Testis (tissue), 3 donors: ENCODE results near the gene LRRC47. TPM values are rescaled to one million over a fixed set of nuclear protein-coding genes. Genes with fewer than 3 reads are reported as not detected.
"Not testable (repeated sequence)": the region's sequence is repeated elsewhere in the genome, so short reads cannot be mapped to it uniquely, and the experiment has no call there.

ENCODE experiments used
- DNase-seq: peaks from one replicate; pipeline ENCODE4 v3.0.0-alpha.2; 2019
- H3K27ac ChIP-seq, 2 donors: fragments of 200-600 bp; sonication (generic); one replicate each; pipeline ENCODE4 v1.5.1; 2019
- H3K27me3 ChIP-seq: fragments of 200-600 bp; sonication (generic); one replicate; pipeline ENCODE4 v1.5.1; 2019
- H3K36me3 ChIP-seq: fragments of 200-600 bp; sonication (generic); one replicate; pipeline ENCODE4 v1.5.1; 2017; ENCODE audit warnings: low read depth; ENCODE audit errors: missing control alignments
- H3K4me1 ChIP-seq: fragments of 200-600 bp; sonication (generic); one replicate; pipeline ENCODE4 v1.5.1; 2019
- H3K4me3 ChIP-seq, 2 donors: fragments of 200-600 bp; sonication (generic); one replicate each; pipeline ENCODE4 v1.5.1; 2017 to 2019
- H3K9me3 ChIP-seq: fragments of 200-600 bp; sonication (generic); one replicate; pipeline ENCODE4 v1.5.1; 2017
- CTCF ChIP-seq, 3 experiments: fragments of 450-650 bp in 2 of 3; fragments of 200-600 bp in 1 of 3; sonication (generic) in 1 of 3; IDR thresholded peaks; one replicate each; pipeline ENCODE4 v1.5.1; 2016 to 2019; ENCODE audit warnings: antibody characterized with exemption in 3 of 3, mild to moderate bottlenecking in 2 of 3, moderate library complexity in 1 of 3
- POLR2A ChIP-seq: fragments of 450-650 bp; IDR thresholded peaks from one replicate; pipeline ENCODE4 v1.6.1; 2017; ENCODE audit warnings: antibody characterized with exemption, mild to moderate bottlenecking, moderate library complexity
- WGBS, 2 donors: methylation state at CpG; one replicate each; pipeline ENCODE4 v1.1.5; 2018; 5-methylcytosine and 5-hydroxymethylcytosine counted together
- intact Hi-C: fragments of 100-400 bp; cut with DNase I; formaldehyde crosslinking; loops from one replicate; pipeline ENCODE4 v1.15.1; 2023; ENCODE audit warnings: low total_unique reads
- polyA plus RNA-seq: library from polyadenylated mRNA; stranded (reverse); fragments of 350-450 nt; fragmentation: Illumina TruSeq; extraction: RNeasy Lipid Tissue Mini Kit (QIAGEN cat#74804); gene quantifications from one replicate; pipeline ENCODE4 v1.2.3, GENCODE V29; 2014; ENCODE audit warnings: low read depth, low replicate concordance; ENCODE audit not compliant: insufficient read depth
- total RNA-seq, 2 donors: library from RNA; depleted of rRNA; stranded (reverse); fragments of >200 nt; gene quantifications; one replicate each; pipeline ENCODE4 v1.2.3, GENCODE V29; 2016

The LRRC47 gene
- total and polyA plus RNA-seq, 3 donors from 2014 or later, result 27.6 to 46.6 (median 45.9) TPM

- Histone ChIP-seq H3K36me3 (no peaks in the 10 kb centered on the region), H3K27ac (no peak overlapping the region), H3K4me3 (no peak overlapping the region), H3K4me1 (no peaks in the 10 kb centered on the region), H3K27me3 (no peaks in the 10 kb centered on the region), H3K9me3 (no peaks in the 10 kb centered on the region)
- intact Hi-C loops, result no loop called here
- TF ChIP-seq POLR2A (no peak), CTCF (IDR thresholded peaks at IDR 0.05) (no peak)
- DNase-seq, result no peak
- 85 to 95% methylated on average over 15 to 20 of the region's 20 CpGs for WGBS, 2 donors
These were observed 42.4 kb downstream of the LRRC47 start for GRCh38 chr1:3753656-3754454.

GRCh38 chr1:3752400-3752945 is 43.8 kb downstream of the LRRC47 start, which contains the start of gene CCDC27:
TSS of gene CCDC27 (plus strand) at chr1:3752450. CDS start at chr1:3752482, 32 bp downstream.
- intact Hi-C loops, result no loop called here
- Histone ChIP-seq H3K9me3 (no peaks in the 10 kb centered on the region), H3K27me3 (no peaks in the 10 kb centered on the region), H3K36me3 (no peaks in the 10 kb centered on the region), H3K27ac (peak within 1 kb of the TSS in 1 of 2 donors; percentile 19), H3K4me3 (no peak within 1 kb of the TSS), H3K4me1 (peaks cover 13% of the 10 kb centered on the region)
- TF ChIP-seq CTCF (IDR thresholded peaks at IDR 0.05) (no peak), POLR2A (no peak)
- 89 to 91% methylated on average over 10 to 17 of the region's 17 CpGs for WGBS, 2 donors
- no peak for DNase-seq

- Histone ChIP-seq H3K27ac (peak overlapping the region in 1 of 2 donors; percentile 19), H3K9me3 (no peaks in the 10 kb centered on the region), H3K27me3 (no peaks in the 10 kb centered on the region), H3K36me3 (no peaks in the 10 kb centered on the region), H3K4me1 (peaks cover 15% of the 10 kb centered on the region), H3K4me3 (no peak overlapping the region)
- intact Hi-C loops, result no loop called here
- no peak for DNase-seq
- WGBS, 2 donors, result 37 to 48% methylated on average over 6 of the region's 6 CpGs
- no peak for TF ChIP-seq POLR2A
- no peak for TF ChIP-seq CTCF (IDR thresholded peaks at IDR 0.05)
These were observed 45.6 kb downstream of the LRRC47 start for GRCh38 chr1:3750741-3751140.

- WGBS, 2 donors, result 76 to 82% methylated on average over 5 of the region's 5 CpGs
- Histone ChIP-seq H3K9me3 (no peaks in the 10 kb centered on the region), H3K27me3 (no peaks in the 10 kb centered on the region), H3K4me1 (peaks cover 21% of the 10 kb centered on the region), H3K36me3 (no peaks in the 10 kb centered on the region), H3K4me3 (no peak overlapping the region), H3K27ac (no peak overlapping the region)
- no peak for TF ChIP-seq POLR2A
- no peak for TF ChIP-seq CTCF (IDR thresholded peaks at IDR 0.05)
- intact Hi-C loops, result no loop called here
- no peak for DNase-seq
These were observed 46.8 kb downstream of the LRRC47 start for GRCh38 chr1:3749512-3749911.

- peak; percentile 60 for DNase-seq
- H3K27me3 ChIP-seq, H3K9me3 ChIP-seq, H3K36me3 ChIP-seq, intact Hi-C loops, H3K27ac ChIP-seq, H3K4me3 ChIP-seq: not testable (repeated sequence)
- 42 to 51% methylated on average over 15 of the region's 15 CpGs for WGBS, 2 donors
- H3K4me1 ChIP-seq, result peaks cover 21% of the 10 kb centered on the region
These were observed 47.9 kb downstream of the LRRC47 start for GRCh38 chr1:3748316-3748900.
